Ishikawa (cell line): Measurements from ENCODE around the gene RHOC.
A peak's percentile ranks its signal among the peaks of the same experiment; 100 is the strongest.

ENCODE experiments used
- CEBPB ChIP-seq: IDR thresholded peaks from 2 replicates; pipeline ENCODE4 v1.6.1; 2012
- CREB1 ChIP-seq: IDR thresholded peaks from 2 replicates; pipeline ENCODE4 v1.6.1; 2012; ENCODE audit warnings: low read depth
- EGR1 ChIP-seq: IDR thresholded peaks from 2 replicates; pipeline ENCODE4 v1.6.1; 2012
- EP300 ChIP-seq: IDR thresholded peaks from 2 replicates; pipeline ENCODE4 v1.6.1; 2012; ENCODE audit warnings: borderline replicate concordance
- FOXM1 ChIP-seq: IDR thresholded peaks from 2 replicates; pipeline ENCODE4 v1.6.1; 2012; ENCODE audit warnings: low read depth, borderline replicate concordance
- NFIC ChIP-seq: IDR thresholded peaks from 2 replicates; pipeline ENCODE4 v1.6.1; 2012
- RAD21 ChIP-seq: IDR thresholded peaks from 2 replicates; pipeline ENCODE4 v1.6.1; 2012; ENCODE audit warnings: low read depth
- TAF1 ChIP-seq: IDR thresholded peaks from 2 replicates; pipeline ENCODE4 v1.6.1; 2012; ENCODE audit warnings: low read depth, mild to moderate bottlenecking
- TCF12 ChIP-seq: IDR thresholded peaks from 2 replicates; pipeline ENCODE4 v1.6.1; 2012; ENCODE audit warnings: low read depth
- TEAD4 ChIP-seq: IDR thresholded peaks from 2 replicates; pipeline ENCODE4 v1.6.1; 2012
- USF1 ChIP-seq: IDR thresholded peaks from 2 replicates; pipeline ENCODE4 v1.6.1; 2012
- YY1 ChIP-seq: IDR thresholded peaks from 2 replicates; pipeline ENCODE4 v1.6.1; 2012; ENCODE audit warnings: low read depth
- ZBTB7A ChIP-seq: IDR thresholded peaks from 2 replicates; pipeline ENCODE4 v1.6.1; 2012; ENCODE audit warnings: low read depth
- TF ChIP-seq, protein P1 (sequence below): IDR thresholded peaks from 2 replicates; pipeline ENCODE4 v1.6.1; 2012; ENCODE audit warnings: low read depth, mild to moderate bottlenecking
- TF ChIP-seq, protein P2 (sequence below): IDR thresholded peaks from 2 replicates; pipeline ENCODE4 v1.6.1; 2012

RHOC gene

DNA sequence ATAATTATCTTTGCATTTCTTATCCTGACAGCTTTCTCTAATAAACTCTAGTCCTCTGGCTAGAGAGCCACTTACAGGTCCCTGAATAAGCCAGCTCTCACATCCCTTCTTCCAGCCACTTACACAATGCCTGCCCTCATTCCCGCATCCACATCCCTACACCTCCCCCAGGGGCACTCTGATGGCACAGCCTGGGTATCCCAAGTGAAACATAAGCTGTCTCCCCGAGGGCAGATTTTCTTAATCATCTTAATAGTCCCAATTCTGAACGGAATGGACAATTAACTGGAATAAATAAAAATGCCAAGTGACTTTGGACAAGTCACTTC lies 4.9 kb downstream of the RHOC start:
- TF ChIP-seq TAF1 (no peak), EGR1 (no peak), YY1 (no peak), NFIC (no peak), EP300 (no peak), USF1 (no peak), TEAD4 (no peak), RAD21 (no peak), FOXM1 (no peak), ZBTB7A (no peak), CEBPB (no peak)
- TF ChIP-seq, protein P1, sequence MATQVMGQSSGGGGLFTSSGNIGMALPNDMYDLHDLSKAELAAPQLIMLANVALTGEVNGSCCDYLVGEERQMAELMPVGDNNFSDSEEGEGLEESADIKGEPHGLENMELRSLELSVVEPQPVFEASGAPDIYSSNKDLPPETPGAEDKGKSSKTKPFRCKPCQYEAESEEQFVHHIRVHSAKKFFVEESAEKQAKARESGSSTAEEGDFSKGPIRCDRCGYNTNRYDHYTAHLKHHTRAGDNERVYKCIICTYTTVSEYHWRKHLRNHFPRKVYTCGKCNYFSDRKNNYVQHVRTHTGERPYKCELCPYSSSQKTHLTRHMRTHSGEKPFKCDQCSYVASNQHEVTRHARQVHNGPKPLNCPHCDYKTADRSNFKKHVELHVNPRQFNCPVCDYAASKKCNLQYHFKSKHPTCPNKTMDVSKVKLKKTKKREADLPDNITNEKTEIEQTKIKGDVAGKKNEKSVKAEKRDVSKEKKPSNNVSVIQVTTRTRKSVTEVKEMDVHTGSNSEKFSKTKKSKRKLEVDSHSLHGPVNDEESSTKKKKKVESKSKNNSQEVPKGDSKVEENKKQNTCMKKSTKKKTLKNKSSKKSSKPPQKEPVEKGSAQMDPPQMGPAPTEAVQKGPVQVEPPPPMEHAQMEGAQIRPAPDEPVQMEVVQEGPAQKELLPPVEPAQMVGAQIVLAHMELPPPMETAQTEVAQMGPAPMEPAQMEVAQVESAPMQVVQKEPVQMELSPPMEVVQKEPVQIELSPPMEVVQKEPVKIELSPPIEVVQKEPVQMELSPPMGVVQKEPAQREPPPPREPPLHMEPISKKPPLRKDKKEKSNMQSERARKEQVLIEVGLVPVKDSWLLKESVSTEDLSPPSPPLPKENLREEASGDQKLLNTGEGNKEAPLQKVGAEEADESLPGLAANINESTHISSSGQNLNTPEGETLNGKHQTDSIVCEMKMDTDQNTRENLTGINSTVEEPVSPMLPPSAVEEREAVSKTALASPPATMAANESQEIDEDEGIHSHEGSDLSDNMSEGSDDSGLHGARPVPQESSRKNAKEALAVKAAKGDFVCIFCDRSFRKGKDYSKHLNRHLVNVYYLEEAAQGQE, result no peak
- TF ChIP-seq, protein P2, sequence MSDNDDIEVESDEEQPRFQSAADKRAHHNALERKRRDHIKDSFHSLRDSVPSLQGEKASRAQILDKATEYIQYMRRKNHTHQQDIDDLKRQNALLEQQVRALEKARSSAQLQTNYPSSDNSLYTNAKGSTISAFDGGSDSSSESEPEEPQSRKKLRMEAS, result no peak

- TF ChIP-seq USF1 (no peak), YY1 (no peak), NFIC (no peak), CEBPB (no peak), CREB1 (no peak), ZBTB7A (no peak), EP300 (no peak), RAD21 (no peak), TAF1 (no peak), TCF12 (no peak), EGR1 (no peak), TEAD4 (no peak), FOXM1 (no peak)
- TF ChIP-seq, protein P1, result no peak
- TF ChIP-seq, protein P2, result no peak
Observed at GRCh38 chr1:112701227-112702066, 5.5 kb downstream of the RHOC start.

DNA sequence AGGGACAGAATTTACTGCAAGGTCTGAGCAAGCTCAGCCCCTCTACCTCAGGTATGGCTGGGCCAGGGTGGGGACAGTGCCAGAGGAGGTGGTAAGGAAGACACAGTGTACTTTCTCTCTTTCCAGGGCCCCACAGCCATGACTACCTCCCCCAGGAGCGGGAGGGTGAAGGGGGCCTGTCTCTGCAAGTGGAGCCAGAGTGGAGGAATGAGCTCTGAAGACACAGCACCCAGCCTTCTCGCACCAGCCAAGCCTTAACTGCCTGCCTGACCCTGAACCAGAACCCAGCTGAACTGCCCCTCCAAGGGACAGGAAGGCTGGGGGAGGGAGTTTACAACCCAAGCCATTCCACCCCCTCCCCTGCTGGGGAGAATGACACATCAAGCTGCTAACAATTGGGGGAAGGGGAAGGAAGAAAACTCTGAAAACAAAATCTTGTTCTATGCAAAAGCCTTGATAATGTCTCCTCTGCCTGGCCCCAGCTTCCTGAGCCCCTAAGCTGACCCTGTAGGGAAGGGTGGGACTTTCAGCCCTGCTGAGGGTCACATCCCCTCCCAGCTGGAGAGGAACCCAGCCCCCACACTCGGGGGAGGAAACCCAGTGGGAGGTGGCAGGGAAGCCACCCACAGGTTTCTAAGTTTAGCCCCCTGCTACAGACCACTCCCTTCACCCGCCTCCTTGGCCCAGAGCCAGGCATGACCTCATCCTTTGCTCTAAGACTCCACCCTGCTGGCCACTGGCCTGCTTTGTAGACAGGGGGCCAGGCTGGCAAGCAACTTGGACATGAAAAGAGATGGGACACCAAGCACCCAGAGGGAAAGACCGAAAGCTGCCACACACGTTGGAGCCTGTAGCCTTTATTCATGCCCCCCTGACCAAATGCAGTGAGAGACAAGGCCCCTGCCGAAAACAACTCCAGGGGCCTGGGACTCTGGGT lies 6.4 kb downstream of the RHOC start:
- TF ChIP-seq ZBTB7A (peak; percentile 85), TCF12 (peak; percentile 78), NFIC (peak; percentile 98), USF1 (no peak), CREB1 (no peak), EP300 (peak; percentile 59; the same call in 1 of the 2 replicates), RAD21 (peak; percentile 0; the same call in 1 of the 2 replicates), EGR1 (peak; percentile 97), FOXM1 (no peak; the same call in 1 of the 2 replicates)
- TF ChIP-seq, protein P2, result no peak; the same call in 1 of the 2 replicates
- TF ChIP-seq, protein P1, result no peak
